HG03558 (cell line): Measurements from ENCODE around the gene LRP1B.

Experiments used
- ATAC-seq: cut with Tn5 transposase; IDR thresholded peaks from one replicate; pipeline ENCODE4 v1.9.1; 2021; ENCODE audit warnings: moderate number of reproducible peaks; ENCODE audit not compliant: unreplicated experiment; ENCODE audit errors: extremely low read depth

Gene LRP1B

DNA sequence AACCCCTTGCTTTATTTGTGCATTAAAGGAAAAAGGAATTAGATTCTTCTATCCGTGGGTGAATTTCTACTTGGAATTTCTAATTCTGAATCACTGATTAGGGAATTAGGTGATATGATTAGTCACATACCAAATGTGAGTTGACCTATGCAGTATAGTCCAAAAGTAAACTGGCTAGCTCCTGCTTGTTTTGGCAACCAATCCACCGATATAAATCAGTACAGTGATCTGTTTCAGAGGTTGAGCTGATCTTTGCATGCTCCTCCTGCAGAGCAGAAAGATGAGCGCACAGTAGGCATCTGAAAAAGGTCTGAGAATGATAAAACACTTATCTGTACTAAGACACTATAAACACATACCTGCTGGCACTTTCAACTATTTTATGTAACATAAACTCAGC is 86.6 kb downstream of the LRP1B start:
- no peak for ATAC-seq

DNA sequence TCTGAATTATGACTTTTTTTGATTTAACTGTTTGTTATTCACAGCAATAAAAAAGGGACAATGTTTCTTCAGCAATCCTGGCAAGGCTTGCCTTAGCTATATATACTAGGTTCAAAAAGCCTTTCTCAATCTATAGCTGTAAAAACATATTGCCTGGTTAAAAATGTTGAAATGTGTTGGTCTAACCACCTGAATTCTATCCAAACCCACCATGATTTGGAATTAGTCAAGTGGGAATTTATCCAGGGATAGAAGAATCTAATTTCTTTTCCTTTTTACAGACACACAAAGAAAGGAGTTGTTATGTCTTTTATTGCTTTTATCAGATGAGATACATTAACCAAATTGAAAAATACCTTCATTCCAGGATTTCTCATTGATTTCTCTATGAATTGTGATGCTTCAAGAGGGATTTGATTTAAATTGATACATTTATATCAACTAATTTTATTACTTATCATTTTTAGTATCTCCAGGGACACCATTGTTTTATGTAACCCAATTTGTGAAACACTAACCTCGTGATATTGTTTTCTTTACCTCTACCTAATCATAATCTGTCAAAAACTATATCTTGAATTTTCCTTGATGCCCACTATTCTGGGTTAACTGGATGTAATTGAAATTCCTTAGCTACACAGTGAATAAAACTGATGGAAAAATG is 88.1 kb downstream of the LRP1B start:
- ATAC-seq, result no peak

DNA sequence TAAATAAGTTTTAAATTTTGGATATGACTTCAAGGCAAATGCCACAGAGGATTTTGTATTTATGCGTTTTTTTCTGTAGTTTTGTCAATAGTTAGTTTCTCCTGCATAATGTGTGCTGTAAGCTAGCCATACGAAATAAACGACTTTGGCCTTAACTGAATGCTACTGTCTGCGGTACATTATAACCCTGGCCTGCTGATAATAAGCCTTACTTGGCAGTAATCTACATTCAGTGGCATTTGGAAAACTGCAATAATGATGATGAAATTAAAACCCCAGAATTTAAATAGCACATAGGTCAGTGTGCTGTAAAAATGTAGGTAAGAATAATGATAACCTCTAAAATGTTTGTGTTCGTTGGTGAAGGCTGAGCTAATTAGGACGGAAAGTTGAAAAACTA is 88.8 kb downstream of the LRP1B start:
- no peak for ATAC-seq

DNA sequence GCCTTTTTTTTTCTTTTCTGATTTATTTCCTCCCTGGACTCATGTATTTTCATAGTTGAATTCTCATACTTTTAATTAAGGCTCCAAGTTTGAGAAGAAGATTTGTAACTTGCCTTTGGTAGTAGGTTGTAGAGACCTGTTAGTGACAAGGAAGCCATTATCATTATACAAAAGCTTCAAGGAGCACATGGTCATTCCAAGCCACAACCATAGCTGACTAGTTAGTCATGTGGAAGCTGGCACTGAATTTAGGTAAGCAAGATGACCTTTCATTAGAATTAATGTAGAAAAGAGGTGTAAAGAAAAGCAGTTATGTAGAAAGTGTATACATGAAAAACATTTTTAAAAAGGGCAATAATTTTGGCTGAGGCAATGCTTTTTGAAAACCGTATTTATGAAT is 89.7 kb downstream of the LRP1B start:
- ATAC-seq, result no peak

DNA sequence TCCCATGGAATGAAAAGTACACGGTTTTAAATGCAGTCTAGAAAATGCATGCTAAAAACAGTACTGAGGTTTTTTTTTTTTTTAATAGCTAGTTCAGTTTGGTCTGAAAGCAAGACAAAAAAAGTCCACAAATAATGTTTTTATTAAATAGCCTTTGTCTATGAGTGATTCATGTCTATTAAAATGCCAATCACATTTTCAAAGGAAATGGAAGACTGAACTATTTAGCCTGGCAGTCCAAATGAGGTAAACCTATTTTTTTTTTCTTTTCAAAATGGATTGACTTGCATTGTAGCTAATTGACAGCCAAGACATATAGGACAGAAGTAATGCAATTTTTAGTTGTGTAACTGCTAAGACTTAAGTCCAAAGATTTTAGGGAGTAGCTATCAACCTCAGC is 90.3 kb downstream of the LRP1B start:
- ATAC-seq, result no peak

DNA sequence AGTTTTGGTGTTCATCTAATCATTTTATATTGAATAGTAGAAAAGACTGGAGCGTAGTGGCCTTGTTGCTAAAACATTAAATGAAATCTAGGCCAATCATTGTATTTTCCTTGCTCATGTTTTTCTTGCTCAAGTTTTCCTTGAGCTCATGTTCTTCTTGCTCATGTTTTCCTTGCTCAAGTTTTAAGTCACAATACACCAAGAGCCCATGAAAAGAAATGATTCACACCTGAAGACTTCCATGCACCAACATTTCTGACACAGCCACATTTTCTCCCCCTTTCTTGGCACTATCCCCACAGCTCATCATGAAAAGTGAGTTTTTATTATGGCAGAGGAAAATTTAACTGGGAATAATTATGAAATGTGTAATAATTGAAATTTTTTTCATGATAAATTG is 92.0 kb downstream of the LRP1B start:
- no peak for ATAC-seq

DNA sequence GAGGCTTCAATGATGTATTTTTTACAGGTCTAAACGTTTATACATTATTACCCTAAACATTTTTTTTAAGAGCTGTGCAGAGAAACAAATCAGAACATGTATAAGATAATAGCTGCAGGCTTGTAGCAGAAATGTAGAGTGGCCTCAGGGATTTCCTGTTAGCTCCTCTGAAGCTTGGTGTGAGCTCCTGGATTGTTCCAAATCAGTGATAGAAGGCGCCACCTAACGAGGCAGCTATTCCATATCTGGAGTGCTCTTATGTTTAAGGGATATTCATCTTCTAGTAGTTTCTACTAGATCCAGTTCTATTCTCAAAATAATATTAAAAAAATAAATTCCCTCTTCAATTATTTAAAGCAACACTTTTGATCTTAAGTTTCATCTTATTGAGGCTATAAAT is 93.1 kb downstream of the LRP1B start:
- ATAC-seq, result no peak

DNA sequence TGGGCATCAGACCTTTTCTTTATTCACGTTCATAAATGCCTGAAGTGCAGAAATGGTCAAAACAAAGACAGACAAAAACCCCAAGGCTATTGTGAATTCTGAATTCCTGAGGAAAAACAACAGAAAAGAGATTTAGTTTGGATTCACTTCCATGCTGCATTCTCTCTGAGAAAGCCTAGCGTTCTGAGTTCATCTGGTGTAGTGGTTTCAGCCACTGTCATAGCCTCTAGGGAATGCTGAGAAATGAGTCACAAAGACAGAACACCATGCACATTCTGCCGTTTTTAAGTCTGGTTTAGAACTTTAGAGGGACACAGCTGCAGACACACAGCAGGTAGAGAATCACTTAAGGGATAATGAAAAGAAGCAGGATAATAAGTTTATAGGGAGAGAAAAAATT is 93.8 kb downstream of the LRP1B start:
- no peak for ATAC-seq

DNA sequence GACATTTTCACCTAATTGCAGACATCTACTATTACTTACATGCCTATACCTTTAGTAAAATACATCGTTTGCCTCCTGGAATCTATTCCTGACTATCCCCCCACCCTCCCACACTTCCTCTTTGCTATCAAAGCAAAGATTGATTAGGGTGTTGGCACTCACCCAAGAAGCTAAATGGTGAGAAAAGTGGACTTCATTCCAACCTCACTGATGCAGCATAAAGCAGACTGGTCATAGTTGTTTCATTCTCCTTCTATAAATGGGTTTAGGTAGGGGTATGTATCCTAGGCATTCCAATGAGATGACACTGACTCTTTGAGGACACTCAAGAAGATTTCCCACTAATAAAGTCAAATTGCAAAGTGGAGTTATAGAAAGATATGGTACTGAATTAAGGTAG is 97.4 kb downstream of the LRP1B start:
- no peak for ATAC-seq

DNA sequence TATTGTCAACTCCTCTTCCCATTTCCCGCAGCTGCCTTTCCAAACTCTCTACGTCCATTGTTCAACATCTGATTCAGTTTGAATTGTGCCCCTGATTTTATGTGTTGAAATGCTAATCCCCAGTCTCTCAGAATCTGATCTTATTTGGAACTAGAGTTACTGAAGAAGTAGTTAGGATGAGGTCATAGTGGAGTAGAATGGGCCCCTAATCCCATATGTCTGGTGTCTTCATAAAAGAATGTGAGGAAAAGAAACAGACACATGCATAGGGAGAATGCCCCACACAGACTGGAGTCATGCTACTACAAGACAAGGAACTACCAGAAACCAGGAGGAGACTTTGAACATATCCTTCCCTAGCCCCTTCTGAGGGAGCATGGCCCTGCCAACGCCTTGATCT is 99.2 kb downstream of the LRP1B start:
- ATAC-seq, result no peak

DNA sequence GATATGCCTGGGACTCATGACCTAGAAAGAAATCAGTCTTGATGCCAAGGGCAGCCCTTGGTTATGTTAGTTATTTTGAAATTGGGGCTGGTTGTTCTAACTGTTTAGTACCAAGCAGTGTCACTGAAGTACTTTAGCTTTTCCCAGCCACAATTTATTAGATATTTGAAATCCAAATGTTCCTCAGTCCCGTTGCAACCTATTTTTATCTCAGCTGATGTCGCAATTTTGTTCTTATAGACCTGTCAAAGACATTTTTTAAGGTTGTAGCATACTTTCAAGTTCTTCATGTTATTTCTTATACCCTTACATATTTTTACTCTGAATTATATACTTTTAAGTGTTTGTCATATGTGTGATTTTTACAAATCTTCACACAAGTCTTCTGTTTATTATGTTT is 100.1 kb downstream of the LRP1B start:
- no peak for ATAC-seq

DNA sequence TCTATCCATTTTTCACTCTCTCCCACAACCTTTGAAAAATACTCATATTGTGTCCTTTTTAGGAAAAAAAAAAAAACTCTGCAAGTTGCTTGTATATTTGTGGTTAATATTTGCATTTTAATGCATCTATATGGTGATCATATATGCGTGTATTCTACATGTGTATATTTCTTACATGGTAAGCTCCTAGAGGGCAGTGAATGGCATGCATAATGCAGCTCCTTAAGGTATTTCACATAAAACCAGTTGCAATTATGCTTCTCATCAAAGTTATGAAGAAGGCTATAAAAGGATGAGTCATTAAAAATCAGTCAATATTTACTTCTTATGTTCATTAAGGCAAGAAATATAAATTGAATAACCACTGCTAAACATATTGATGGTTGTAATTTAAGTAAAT is 100.8 kb downstream of the LRP1B start:
- ATAC-seq, result no peak

DNA sequence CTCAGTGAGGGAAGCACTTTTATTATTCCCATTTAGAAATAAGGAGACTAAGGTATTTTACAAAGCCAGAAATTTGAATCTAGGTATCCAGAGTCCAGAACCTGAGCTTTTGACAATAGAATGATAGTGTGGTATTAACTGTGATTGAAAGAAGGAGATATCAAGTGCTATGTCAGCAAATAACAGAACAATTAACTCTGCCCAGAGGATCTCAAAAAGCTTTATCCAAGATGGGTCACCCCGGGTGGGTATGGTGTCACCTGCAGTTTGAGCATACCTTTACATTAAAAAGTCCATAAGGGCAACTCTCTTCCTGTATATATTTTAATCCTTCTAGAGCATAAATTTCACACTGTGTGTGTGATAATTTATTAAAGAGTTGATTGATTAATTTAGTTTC is 105.4 kb downstream of the LRP1B start:
- no peak for ATAC-seq

DNA sequence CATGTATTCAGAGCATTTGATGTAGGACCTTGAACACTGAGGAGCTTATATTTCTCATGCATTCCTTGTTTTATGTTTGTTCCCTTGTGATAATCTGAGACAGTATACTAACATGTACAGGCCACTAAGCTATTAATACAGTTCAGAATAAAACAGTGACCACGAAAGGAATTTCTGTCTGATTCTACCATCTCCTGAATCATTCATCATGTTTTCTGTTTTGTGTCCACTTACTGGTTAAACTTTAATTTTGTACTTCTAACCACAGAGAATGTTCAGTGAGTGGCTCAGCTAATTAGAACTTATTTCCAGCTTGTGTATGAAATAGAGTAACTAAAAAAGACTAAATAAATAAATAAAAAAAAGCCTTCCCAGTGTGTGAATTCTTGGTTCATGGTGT is 110.4 kb downstream of the LRP1B start:
- no peak for ATAC-seq

DNA sequence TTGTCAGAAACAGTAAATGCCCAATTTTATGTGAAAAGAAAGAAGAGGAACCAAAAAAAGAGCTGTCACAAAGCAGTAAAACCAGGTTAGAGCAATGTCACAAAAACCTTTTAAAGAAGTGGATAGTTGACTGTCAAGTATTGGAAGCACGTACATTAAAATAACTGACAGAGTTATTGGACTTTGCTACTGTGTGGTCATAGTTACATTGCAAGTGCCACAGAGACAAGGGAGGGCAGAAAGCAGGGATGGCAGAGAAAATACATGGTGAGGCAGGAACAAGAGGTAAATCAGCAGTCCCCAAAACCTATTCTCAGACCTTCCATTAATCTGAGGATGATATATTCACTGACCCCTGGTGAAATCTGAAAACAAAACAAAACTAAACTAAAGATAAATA is 116.3 kb downstream of the LRP1B start:
- ATAC-seq, result no peak

DNA sequence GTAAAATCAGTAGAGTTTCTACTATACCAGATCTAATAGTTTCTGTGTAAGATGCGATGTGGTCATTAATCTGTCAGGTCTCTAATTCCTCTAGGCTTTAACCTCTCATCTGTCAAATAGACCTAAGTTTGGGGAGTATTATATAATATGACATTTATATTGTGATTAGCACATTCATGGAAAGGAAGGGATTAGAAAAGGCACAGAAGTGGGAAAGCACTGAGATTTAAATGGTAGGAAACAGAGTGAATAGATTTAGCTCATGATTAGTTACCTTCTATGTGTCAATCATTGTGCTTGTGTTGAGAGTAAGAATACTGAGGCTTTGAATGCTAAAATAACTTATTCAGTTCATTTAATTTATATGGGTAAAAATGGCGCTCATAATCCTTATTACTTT is 118.0 kb downstream of the LRP1B start:
- no peak for ATAC-seq

DNA sequence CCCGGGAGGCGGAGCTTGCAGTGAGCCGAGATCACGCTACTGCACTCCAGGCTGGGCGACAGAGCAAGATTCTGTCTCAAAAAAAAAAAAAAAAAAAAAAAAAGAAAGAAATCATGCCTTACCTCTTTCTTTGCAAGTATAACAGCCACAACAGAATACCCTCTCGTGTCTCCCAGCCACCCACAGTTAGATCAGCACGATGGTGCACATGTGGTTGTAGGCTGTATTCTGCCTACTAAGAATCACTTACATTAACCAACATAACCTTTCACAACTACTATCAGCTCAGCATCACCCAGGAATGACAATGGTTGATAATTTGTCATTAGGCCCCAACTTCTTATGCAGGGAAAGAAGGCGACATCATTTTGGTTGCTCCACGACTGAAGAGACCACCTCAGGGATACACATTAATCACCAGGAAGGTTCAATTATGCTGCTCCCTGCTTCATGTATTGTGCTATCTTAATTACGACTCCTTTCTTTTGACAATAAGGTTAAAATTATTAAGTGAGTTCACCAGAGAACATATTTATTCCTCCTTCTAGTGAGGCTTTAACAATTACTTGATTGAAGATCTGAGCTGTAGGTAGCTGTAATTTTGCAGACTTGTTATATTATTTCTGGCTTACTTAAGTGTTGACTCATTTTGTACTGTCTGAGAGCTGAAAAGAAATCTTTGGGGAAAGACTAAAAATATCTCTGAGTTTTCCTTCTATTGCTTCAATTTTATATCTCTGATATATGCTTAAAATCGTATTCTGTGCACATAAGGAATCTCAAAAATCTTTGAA is 120.1 kb downstream of the LRP1B start:
- ATAC-seq, result no peak

DNA sequence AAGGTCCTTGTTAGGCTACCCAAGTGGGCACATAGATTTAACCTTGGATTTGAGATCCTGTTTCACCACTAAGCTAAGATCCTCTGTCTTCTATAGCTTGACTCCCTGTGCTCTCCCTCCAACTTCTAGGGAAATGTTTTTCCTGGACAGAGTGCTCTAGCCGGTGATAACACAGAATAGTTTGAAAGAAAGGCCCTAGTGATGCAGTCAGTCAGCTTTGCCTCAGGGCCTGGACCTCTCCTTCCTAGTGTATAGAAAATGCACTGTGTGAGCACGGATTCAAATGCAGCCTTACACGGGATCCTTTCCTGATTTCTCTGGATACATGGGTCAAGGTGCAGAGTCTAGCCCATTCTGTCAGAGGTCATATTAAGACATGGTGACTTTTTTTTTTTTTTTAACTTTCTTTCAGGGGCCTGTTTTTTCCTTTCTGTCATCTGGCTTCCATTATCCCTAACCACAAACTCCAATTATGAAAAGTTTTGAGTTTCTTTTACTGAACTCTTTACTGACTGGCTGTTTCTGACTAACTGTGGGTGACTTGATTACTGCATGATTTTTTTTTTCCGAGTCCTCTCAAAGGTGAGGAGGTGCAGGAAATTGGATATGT is 122.6 kb downstream of the LRP1B start:
- ATAC-seq, result no peak

DNA sequence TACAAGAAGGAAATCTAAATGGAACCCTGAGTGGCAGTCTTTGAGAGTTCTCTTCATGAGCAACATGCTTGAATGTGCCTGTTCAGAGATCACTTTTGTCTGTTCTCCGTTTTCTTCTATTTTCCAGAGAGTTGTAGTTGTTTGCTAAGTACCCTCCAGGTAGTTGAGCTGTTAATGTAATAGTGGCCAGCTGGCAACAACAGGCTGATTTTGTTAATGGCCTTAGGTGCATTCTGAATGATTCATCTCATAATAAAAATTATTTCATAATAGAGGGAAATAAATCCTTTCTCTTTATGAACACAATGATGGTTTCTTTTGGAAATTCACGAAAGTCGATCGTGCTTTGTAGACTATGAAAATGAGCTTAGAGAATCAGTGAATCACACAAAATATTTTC is 136.8 kb downstream of the LRP1B start:
- no peak for ATAC-seq

DNA sequence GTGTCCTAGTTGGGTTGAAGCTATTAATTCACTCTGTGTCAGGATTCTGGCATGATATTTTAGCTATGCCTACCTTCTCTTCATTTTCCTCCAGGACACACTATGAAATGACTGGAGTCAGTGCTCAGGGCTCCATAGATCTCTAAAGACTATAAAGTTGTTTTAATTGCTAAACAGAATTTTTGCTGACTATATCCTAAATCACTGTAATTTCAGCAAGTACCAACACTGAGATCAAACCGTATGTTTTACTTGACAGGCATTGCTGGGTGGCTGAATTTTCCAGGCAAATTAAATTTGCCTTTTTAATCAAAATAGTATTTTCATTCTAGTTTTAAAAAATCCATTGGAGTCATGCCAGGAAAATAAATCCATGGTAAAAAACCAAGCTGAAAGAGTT is 138.1 kb downstream of the LRP1B start:
- ATAC-seq, result no peak

DNA sequence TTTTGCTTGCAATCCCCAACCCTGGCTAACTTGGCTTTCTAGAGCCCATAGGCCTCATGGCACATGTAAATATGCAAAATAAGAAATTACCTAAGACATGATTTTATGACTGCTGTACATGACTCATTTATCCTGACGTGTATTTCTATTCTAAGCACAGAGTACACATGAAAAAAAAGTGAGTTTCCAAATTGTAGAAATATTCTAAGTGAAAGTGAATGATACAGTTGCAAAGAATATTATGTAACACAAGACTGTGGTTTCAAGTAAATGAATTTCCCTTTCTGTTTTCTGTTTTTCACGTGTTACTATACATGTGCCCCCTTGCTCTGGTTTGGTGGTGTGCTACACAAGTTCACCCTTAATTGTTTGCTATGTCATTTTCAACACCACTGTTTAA is 162.4 kb downstream of the LRP1B start:
- ATAC-seq, result no peak

DNA sequence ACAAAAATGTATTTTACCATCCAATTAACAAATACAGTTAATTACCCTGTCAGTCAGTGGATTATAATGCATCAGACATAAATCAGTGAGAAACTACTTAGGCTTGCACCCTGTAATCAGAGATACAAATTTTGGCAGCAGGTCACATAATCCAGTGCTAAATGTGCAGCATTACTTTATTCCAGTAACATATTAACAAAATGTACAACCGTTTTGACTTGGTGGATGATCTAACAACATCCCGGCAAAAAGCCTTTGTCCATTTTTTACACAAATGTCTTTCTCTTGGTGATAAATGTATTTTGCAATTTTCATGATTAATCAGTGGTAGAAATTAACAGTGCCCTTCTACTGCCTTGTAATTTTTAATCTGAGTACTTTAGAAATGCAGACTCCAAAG is 162.8 kb downstream of the LRP1B start:
- ATAC-seq, result no peak
